ENCODE measurements around the gene JPH3. TPM values are rescaled to one million over a fixed set of nuclear protein-coding genes. Genes with fewer than 3 reads are reported as not detected.

The JPH3 gene
- total RNA-seq, 1 experiment from 2014 or later = 39.0 TPM

DNA sequence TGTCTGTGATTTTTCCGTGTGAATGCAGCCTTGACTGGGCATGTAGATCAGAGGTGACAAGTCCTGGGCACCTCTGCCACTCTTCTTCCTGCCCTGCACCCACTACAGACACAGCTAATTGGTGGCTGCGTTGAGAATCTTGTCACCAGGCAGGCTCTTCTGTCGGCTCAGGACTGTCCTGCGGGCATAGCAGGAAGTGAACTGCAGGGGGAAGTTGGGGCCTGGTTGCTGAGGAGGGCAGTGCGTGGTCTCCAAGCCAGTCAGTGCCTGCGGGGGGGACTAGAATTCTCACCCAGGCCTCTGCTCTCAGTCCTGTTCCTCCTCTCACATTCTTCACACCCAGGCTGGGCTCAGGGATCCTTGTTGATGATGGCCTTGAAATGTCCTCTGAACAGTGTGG is 50.5 kb downstream of the JPH3 start:
- POLR2A ChIA-PET = no interaction called here
- CTCF ChIA-PET = interaction anchor here (0.7 to 11.3 kb wide), 10 partner anchors 10 to 64 kb away, joined by 3 to 82 read pairs (median 4); no protein-coding TSS in a partner anchor
- peak overlapping the region; percentile 74; the same call in 1 of the 2 replicates for H3K27ac Mint-ChIP-seq
- no peaks in the 10 kb centered on the region for H3K27me3 Mint-ChIP-seq (ENCODE audit: low read depth)
- no peak for TF ChIP-seq ZNF263 (CRISPR knock-in tag; IDR thresholded peaks at IDR 0.05; ENCODE audit: low read depth)
- no peak for TF ChIP-seq JAZF1 (CRISPR knock-in tag; IDR thresholded peaks at IDR 0.05)
- TF ChIP-seq, protein P1, sequence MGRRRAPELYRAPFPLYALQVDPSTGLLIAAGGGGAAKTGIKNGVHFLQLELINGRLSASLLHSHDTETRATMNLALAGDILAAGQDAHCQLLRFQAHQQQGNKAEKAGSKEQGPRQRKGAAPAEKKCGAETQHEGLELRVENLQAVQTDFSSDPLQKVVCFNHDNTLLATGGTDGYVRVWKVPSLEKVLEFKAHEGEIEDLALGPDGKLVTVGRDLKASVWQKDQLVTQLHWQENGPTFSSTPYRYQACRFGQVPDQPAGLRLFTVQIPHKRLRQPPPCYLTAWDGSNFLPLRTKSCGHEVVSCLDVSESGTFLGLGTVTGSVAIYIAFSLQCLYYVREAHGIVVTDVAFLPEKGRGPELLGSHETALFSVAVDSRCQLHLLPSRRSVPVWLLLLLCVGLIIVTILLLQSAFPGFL (CRISPR knock-in tag; IDR thresholded peaks at IDR 0.05; ENCODE audit: borderline replicate concordance) = no peak
- no peaks in the 10 kb centered on the region for H3K9me3 Mint-ChIP-seq
- peaks cover 25% of the 10 kb centered on the region for H3K4me1 Mint-ChIP-seq
- no peaks in the 10 kb centered on the region for H3K36me3 Mint-ChIP-seq
- DNase-seq (ENCODE audit: low spot score) = no peak
- no peak overlapping the region for H3K4me3 Mint-ChIP-seq
- ATAC-seq = peak; percentile 16; the same call in 1 of the 2 replicates

DNA sequence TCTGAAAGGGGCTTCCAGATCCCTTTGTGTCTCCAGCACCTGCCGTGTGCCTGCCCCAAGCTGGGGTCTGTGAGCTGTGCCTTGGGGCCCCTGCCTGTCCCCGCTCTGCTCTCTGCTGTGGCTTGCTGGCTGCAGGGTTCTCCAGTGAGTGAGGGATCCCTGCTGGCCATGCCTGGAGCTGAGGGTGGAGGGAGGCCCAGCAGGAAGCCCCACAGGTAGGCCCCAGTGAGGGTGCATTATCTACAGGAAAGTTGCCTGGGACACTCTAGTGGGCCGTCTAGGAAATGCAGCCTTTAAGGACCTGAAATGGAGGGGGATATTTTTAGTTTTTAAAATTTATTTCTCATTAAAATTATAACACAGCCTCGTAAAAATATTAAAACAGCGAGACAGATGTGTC is 50.9 kb downstream of the JPH3 start:
- no peak for TF ChIP-seq ZNF416 (CRISPR knock-in tag; IDR thresholded peaks at IDR 0.05)
- TF ChIP-seq TEAD1 (CRISPR knock-in tag; IDR thresholded peaks at IDR 0.05) = no peak
- TF ChIP-seq, protein P2, sequence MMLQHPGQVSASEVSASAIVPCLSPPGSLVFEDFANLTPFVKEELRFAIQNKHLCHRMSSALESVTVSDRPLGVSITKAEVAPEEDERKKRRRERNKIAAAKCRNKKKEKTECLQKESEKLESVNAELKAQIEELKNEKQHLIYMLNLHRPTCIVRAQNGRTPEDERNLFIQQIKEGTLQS (CRISPR knock-in tag; conservative IDR thresholded peaks at IDR 0.05) = no peak
- TF ChIP-seq, protein P3, sequence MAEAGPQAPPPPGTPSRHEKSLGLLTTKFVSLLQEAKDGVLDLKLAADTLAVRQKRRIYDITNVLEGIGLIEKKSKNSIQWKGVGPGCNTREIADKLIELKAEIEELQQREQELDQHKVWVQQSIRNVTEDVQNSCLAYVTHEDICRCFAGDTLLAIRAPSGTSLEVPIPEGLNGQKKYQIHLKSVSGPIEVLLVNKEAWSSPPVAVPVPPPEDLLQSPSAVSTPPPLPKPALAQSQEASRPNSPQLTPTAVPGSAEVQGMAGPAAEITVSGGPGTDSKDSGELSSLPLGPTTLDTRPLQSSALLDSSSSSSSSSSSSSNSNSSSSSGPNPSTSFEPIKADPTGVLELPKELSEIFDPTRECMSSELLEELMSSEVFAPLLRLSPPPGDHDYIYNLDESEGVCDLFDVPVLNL (CRISPR knock-in tag; IDR thresholded peaks at IDR 0.05; ENCODE audit: borderline replicate concordance, low read depth) = no peak
- TF ChIP-seq, protein P4, sequence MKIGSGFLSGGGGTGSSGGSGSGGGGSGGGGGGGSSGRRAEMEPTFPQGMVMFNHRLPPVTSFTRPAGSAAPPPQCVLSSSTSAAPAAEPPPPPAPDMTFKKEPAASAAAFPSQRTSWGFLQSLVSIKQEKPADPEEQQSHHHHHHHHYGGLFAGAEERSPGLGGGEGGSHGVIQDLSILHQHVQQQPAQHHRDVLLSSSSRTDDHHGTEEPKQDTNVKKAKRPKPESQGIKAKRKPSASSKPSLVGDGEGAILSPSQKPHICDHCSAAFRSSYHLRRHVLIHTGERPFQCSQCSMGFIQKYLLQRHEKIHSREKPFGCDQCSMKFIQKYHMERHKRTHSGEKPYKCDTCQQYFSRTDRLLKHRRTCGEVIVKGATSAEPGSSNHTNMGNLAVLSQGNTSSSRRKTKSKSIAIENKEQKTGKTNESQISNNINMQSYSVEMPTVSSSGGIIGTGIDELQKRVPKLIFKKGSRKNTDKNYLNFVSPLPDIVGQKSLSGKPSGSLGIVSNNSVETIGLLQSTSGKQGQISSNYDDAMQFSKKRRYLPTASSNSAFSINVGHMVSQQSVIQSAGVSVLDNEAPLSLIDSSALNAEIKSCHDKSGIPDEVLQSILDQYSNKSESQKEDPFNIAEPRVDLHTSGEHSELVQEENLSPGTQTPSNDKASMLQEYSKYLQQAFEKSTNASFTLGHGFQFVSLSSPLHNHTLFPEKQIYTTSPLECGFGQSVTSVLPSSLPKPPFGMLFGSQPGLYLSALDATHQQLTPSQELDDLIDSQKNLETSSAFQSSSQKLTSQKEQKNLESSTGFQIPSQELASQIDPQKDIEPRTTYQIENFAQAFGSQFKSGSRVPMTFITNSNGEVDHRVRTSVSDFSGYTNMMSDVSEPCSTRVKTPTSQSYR (CRISPR knock-in tag; IDR thresholded peaks at IDR 0.05) = no peak
- no peak for TF ChIP-seq NFE2L1 (CRISPR knock-in tag; IDR thresholded peaks at IDR 0.05)
- TF ChIP-seq, protein P5, sequence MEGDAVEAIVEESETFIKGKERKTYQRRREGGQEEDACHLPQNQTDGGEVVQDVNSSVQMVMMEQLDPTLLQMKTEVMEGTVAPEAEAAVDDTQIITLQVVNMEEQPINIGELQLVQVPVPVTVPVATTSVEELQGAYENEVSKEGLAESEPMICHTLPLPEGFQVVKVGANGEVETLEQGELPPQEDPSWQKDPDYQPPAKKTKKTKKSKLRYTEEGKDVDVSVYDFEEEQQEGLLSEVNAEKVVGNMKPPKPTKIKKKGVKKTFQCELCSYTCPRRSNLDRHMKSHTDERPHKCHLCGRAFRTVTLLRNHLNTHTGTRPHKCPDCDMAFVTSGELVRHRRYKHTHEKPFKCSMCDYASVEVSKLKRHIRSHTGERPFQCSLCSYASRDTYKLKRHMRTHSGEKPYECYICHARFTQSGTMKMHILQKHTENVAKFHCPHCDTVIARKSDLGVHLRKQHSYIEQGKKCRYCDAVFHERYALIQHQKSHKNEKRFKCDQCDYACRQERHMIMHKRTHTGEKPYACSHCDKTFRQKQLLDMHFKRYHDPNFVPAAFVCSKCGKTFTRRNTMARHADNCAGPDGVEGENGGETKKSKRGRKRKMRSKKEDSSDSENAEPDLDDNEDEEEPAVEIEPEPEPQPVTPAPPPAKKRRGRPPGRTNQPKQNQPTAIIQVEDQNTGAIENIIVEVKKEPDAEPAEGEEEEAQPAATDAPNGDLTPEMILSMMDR (IDR thresholded peaks at IDR 0.05) = peak; percentile 46; the same call in 1 of the 2 replicates
- TF ChIP-seq, protein P6, sequence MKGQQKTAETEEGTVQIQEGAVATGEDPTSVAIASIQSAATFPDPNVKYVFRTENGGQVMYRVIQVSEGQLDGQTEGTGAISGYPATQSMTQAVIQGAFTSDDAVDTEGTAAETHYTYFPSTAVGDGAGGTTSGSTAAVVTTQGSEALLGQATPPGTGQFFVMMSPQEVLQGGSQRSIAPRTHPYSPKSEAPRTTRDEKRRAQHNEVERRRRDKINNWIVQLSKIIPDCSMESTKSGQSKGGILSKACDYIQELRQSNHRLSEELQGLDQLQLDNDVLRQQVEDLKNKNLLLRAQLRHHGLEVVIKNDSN (CRISPR knock-in tag; IDR thresholded peaks at IDR 0.05) = no peak
- TF ChIP-seq, protein P7, sequence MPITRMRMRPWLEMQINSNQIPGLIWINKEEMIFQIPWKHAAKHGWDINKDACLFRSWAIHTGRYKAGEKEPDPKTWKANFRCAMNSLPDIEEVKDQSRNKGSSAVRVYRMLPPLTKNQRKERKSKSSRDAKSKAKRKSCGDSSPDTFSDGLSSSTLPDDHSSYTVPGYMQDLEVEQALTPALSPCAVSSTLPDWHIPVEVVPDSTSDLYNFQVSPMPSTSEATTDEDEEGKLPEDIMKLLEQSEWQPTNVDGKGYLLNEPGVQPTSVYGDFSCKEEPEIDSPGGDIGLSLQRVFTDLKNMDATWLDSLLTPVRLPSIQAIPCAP (CRISPR knock-in tag; IDR thresholded peaks at IDR 0.05) = no peak
- no peak for TF ChIP-seq CBFB (CRISPR knock-in tag; IDR thresholded peaks at IDR 0.05; ENCODE audit: low read depth)
- TF ChIP-seq ZNF423 (CRISPR knock-in tag; IDR thresholded peaks at IDR 0.05) = peak; percentile 96
- no peak for TF ChIP-seq ATF1 (CRISPR knock-in tag; IDR thresholded peaks at IDR 0.05)
- no peaks in the 10 kb centered on the region for H3K9me3 Mint-ChIP-seq
- CTCF ChIA-PET = interaction anchor here (0.7 to 11.3 kb wide), 9 partner anchors 10 to 64 kb away, joined by 3 to 82 read pairs (median 4); no protein-coding TSS in a partner anchor
- H3K36me3 Mint-ChIP-seq = no peaks in the 10 kb centered on the region
- DNase-seq (ENCODE audit: low spot score) (no peak), ATAC-seq (peak; percentile 34)
- no peak overlapping the region for H3K27ac Mint-ChIP-seq
- peaks cover 26% of the 10 kb centered on the region for H3K4me1 Mint-ChIP-seq
- no peak overlapping the region for H3K4me3 Mint-ChIP-seq
- POLR2A ChIA-PET = no interaction called here
- no peaks in the 10 kb centered on the region for H3K27me3 Mint-ChIP-seq (ENCODE audit: low read depth)
